GM23338 (cell line): ENCODE data around the gene TBCB. TPM values are rescaled to one million over a fixed set of nuclear protein-coding genes. Genes with fewer than 3 reads are reported as not detected.

Experiments
- ATAC-seq: fragments of 200-7000 bp; cut with Tn5 transposase; 3 replicates; pipeline ENCODE4 v1.9.1; 2020
- DNase-seq: peaks from one replicate; pipeline ENCODE4 v3.0.0-alpha.2; 2015; ENCODE audit warnings: low spot score
- H2AFZ ChIP-seq: fragments of 200-600 bp; sonication (generic); 2 replicates; pipeline ENCODE4 v1.8.0; 2016; ENCODE audit warnings: antibody characterized with exemption, mild to moderate bottlenecking, moderate library complexity
- H3F3A ChIP-seq: fragments of 200-600 bp; sonication (generic); replicated peaks from 2 replicates; pipeline ENCODE4 v1.8.0; 2017; ENCODE audit warnings: antibody characterized with exemption, mixed run types, low read depth
- H3K27ac ChIP-seq: fragments of 200-600 bp; sonication (generic); 2 replicates; pipeline ENCODE4 v1.6.1; 2016; ENCODE audit warnings: low read depth
- H3K27me3 ChIP-seq: fragments of 200-600 bp; sonication (generic); 2 replicates; pipeline ENCODE4 v1.8.0; 2016; ENCODE audit warnings: mild to moderate bottlenecking, mixed run types, moderate library complexity; ENCODE audit not compliant: insufficient read depth
- H3K36me3 ChIP-seq: fragments of 200-600 bp; sonication (generic); 2 replicates; pipeline ENCODE4 v1.8.0; 2016; ENCODE audit warnings: mild to moderate bottlenecking; ENCODE audit not compliant: insufficient read depth
- H3K4me1 ChIP-seq: fragments of 200-600 bp; sonication (generic); 2 replicates; pipeline ENCODE4 v1.8.0; 2016; ENCODE audit warnings: mild to moderate bottlenecking, moderate library complexity; ENCODE audit not compliant: insufficient read depth
- H3K4me2 ChIP-seq: fragments of 200-600 bp; sonication (generic); 2 replicates; pipeline ENCODE4 v1.7.1; 2017; ENCODE audit warnings: mixed run types
- H3K4me3 ChIP-seq: fragments of 200-600 bp; sonication (generic); 2 replicates; pipeline ENCODE4 v1.6.1; 2016; ENCODE audit warnings: mixed run types
- H3K79me2 ChIP-seq: fragments of 200-600 bp; sonication (generic); replicated peaks from 2 replicates; pipeline ENCODE4 v1.8.0; 2017; ENCODE audit warnings: mild to moderate bottlenecking; ENCODE audit not compliant: insufficient read depth
- H3K9me2 ChIP-seq: fragments of 200-600 bp; sonication (generic); 2 replicates; pipeline ENCODE4 v1.8.0; 2017; ENCODE audit not compliant: insufficient read depth
- H4K20me1 ChIP-seq: fragments of 200-600 bp; sonication (generic); replicated peaks from 2 replicates; pipeline ENCODE4 v1.8.0; 2017; ENCODE audit warnings: mild to moderate bottlenecking; ENCODE audit not compliant: insufficient read depth
- H3K27ac Mint-ChIP-seq: 2 replicates; pipeline ENCODE4 v1.8.0; 2020; ENCODE audit warnings: inconsistent platforms, mild to moderate bottlenecking, moderate library complexity, mixed read lengths
- H3K27me3 Mint-ChIP-seq: 3 replicates; pipeline ENCODE4 v1.8.0; 2022; ENCODE audit warnings: low read depth, mild to moderate bottlenecking, moderate library complexity, mixed read lengths, inconsistent platforms; ENCODE audit not compliant: insufficient read depth, poor library complexity
- H3K36me3 Mint-ChIP-seq: 3 replicates; pipeline ENCODE4 v1.8.0; 2021; ENCODE audit warnings: low read depth, mild to moderate bottlenecking, inconsistent platforms, moderate library complexity, mixed read lengths
- H3K4me1 Mint-ChIP-seq: 3 replicates; pipeline ENCODE4 v1.8.0; 2020; ENCODE audit warnings: mild to moderate bottlenecking, inconsistent platforms, mixed read lengths
- H3K4me3 Mint-ChIP-seq: 3 replicates; pipeline ENCODE4 v1.8.0; 2021; ENCODE audit warnings: moderate library complexity, mild to moderate bottlenecking, inconsistent platforms, mixed read lengths
- H3K9me3 Mint-ChIP-seq: 3 replicates; pipeline ENCODE4 v1.8.0; 2020; ENCODE audit warnings: moderate library complexity, mild to moderate bottlenecking, inconsistent platforms, mixed read lengths
- CREB1 ChIP-seq: fragments of 250-450 bp; sonication (Bioruptor Pico); IDR thresholded peaks from 2 replicates; pipeline ENCODE4 v1.5.0; 2020; ENCODE audit warnings: low read depth, mild to moderate bottlenecking, moderate library complexity
- ETS1 ChIP-seq: IDR thresholded peaks from 2 replicates; pipeline ENCODE4 v1.6.1; 2016; ENCODE audit warnings: antibody characterized with exemption
- EZH2 ChIP-seq: fragments of 200-600 bp; sonication (generic); IDR thresholded peaks from one replicate; pipeline ENCODE4 v1.8.0; 2017; ENCODE audit warnings: antibody characterized with exemption, mild to moderate bottlenecking, low read depth; ENCODE audit not compliant: unreplicated experiment
- EZH2phosphoT487 ChIP-seq: fragments of 200-600 bp; sonication (generic); IDR thresholded peaks from one replicate; pipeline ENCODE4 v1.8.1; 2018; ENCODE audit warnings: antibody characterized with exemption; ENCODE audit not compliant: unreplicated experiment
- JUNB ChIP-seq: IDR thresholded peaks from one replicate; pipeline ENCODE4 v1.6.1; 2016; ENCODE audit warnings: antibody characterized with exemption; ENCODE audit not compliant: unreplicated experiment
- NANOG ChIP-seq: IDR thresholded peaks from 2 replicates; pipeline ENCODE4 v1.6.1; 2016; ENCODE audit warnings: antibody characterized with exemption, borderline replicate concordance
- POLR2AphosphoS5 ChIP-seq: IDR thresholded peaks from 2 replicates; pipeline ENCODE4 v1.6.1; 2016; ENCODE audit warnings: antibody characterized with exemption, low read depth
- REST ChIP-seq: IDR thresholded peaks from one replicate; pipeline ENCODE4 v1.6.1; 2018; ENCODE audit warnings: antibody characterized with exemption; ENCODE audit not compliant: unreplicated experiment
- STAT1 ChIP-seq: IDR thresholded peaks from one replicate; pipeline ENCODE4 v1.6.1; 2016; ENCODE audit warnings: antibody characterized with exemption; ENCODE audit not compliant: unreplicated experiment
- ZNF114 ChIP-seq: fragments of 250-450 bp; sonication (Bioruptor Pico); IDR thresholded peaks from 2 replicates; pipeline ENCODE4 v1.5.0; 2020; ENCODE audit warnings: mild to moderate bottlenecking, moderate library complexity
- ZNF331 ChIP-seq: fragments of 250-450 bp; sonication (Bioruptor Pico); IDR thresholded peaks from 2 replicates; pipeline ENCODE4 v1.5.0; 2020; ENCODE audit warnings: low read depth, mild to moderate bottlenecking, moderate library complexity
- polyA plus RNA-seq: library from polyadenylated mRNA; unstranded; fragments of >200 nt; fragmentation: Nextera tagmentation; extraction: Ambion mirVana; gene quantifications from 2 replicates; pipeline ENCODE4 v1.2.1, GENCODE V29; 2016
- total RNA-seq: library from RNA; depleted of rRNA; stranded (reverse); fragments of >200 nt; shearing (Covaris generic); gene quantifications from 2 replicates; pipeline ENCODE4 v1.2.3, GENCODE V29; 2014
- TF ChIP-seq, protein P1 (sequence below), 2 experiments: fragments of 200-600 bp in 1 of 2; sonication (generic) in 1 of 2; conservative IDR thresholded peaks; 2 replicates each; pipeline versions ENCODE4 v1.5.1 to v1.6.1; 2016 to 2017; ENCODE audit warnings: antibody characterized with exemption in 2 of 2, low read depth in 2 of 2, mild to moderate bottlenecking in 2 of 2, moderate library complexity in 1 of 2
- TF ChIP-seq, protein P2 (sequence below): fragments of 250-450 bp; sonication (Bioruptor Pico); IDR thresholded peaks from 2 replicates; pipeline ENCODE4 v1.5.0; 2020; ENCODE audit warnings: mild to moderate bottlenecking, moderate library complexity

The TBCB gene
- total and polyA plus RNA-seq, 2 experiments from 2014 or later, result 275 to 290 TPM

- H3K79me2 ChIP-seq, result no peaks in the 10 kb centered on the region
- H4K20me1 ChIP-seq, result peaks cover 2% of the 10 kb centered on the region; the same call in 1 of the 2 replicates
- peaks cover 33% of the 10 kb centered on the region for H3K36me3 ChIP-seq
- no peak for ATAC-seq
- no peak overlapping the region for H3K4me3 ChIP-seq
- H3F3A ChIP-seq, result 0 out of 2 replicates have a peak, but pooled peaks cover under 1% of the 10 kb centered on the region
- Mint-ChIP-seq H3K36me3 (peaks cover 81% of the 10 kb centered on the region), H3K27me3 (peaks cover 8% of the 10 kb centered on the region), H3K4me3 (no peak overlapping the region), H3K9me3 (no peaks in the 10 kb centered on the region), H3K27ac (no peak overlapping the region), H3K4me1 (no peaks in the 10 kb centered on the region)
- no peaks in the 10 kb centered on the region for H3K27me3 ChIP-seq
- H3K9me2 ChIP-seq, result no peaks in the 10 kb centered on the region
- no peaks in the 10 kb centered on the region for H3K4me1 ChIP-seq
- no peak for TF ChIP-seq EZH2
- TF ChIP-seq POLR2AphosphoS5, result no peak
- TF ChIP-seq STAT1, result no peak
- no peak for TF ChIP-seq ZNF331 (CRISPR knock-in tag)
- TF ChIP-seq EZH2phosphoT487, result no peak
- TF ChIP-seq, protein P1, sequence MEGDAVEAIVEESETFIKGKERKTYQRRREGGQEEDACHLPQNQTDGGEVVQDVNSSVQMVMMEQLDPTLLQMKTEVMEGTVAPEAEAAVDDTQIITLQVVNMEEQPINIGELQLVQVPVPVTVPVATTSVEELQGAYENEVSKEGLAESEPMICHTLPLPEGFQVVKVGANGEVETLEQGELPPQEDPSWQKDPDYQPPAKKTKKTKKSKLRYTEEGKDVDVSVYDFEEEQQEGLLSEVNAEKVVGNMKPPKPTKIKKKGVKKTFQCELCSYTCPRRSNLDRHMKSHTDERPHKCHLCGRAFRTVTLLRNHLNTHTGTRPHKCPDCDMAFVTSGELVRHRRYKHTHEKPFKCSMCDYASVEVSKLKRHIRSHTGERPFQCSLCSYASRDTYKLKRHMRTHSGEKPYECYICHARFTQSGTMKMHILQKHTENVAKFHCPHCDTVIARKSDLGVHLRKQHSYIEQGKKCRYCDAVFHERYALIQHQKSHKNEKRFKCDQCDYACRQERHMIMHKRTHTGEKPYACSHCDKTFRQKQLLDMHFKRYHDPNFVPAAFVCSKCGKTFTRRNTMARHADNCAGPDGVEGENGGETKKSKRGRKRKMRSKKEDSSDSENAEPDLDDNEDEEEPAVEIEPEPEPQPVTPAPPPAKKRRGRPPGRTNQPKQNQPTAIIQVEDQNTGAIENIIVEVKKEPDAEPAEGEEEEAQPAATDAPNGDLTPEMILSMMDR (conservative IDR thresholded peaks at IDR 0.05; ENCODE audit: low read depth in 2 of 2), result no peak
- no peak for TF ChIP-seq ETS1
- TF ChIP-seq REST, result no peak
- no peak for TF ChIP-seq CREB1 (CRISPR knock-in tag)
- no peak for TF ChIP-seq JUNB
- TF ChIP-seq ZNF114 (CRISPR knock-in tag), result no peak
- TF ChIP-seq, protein P2, sequence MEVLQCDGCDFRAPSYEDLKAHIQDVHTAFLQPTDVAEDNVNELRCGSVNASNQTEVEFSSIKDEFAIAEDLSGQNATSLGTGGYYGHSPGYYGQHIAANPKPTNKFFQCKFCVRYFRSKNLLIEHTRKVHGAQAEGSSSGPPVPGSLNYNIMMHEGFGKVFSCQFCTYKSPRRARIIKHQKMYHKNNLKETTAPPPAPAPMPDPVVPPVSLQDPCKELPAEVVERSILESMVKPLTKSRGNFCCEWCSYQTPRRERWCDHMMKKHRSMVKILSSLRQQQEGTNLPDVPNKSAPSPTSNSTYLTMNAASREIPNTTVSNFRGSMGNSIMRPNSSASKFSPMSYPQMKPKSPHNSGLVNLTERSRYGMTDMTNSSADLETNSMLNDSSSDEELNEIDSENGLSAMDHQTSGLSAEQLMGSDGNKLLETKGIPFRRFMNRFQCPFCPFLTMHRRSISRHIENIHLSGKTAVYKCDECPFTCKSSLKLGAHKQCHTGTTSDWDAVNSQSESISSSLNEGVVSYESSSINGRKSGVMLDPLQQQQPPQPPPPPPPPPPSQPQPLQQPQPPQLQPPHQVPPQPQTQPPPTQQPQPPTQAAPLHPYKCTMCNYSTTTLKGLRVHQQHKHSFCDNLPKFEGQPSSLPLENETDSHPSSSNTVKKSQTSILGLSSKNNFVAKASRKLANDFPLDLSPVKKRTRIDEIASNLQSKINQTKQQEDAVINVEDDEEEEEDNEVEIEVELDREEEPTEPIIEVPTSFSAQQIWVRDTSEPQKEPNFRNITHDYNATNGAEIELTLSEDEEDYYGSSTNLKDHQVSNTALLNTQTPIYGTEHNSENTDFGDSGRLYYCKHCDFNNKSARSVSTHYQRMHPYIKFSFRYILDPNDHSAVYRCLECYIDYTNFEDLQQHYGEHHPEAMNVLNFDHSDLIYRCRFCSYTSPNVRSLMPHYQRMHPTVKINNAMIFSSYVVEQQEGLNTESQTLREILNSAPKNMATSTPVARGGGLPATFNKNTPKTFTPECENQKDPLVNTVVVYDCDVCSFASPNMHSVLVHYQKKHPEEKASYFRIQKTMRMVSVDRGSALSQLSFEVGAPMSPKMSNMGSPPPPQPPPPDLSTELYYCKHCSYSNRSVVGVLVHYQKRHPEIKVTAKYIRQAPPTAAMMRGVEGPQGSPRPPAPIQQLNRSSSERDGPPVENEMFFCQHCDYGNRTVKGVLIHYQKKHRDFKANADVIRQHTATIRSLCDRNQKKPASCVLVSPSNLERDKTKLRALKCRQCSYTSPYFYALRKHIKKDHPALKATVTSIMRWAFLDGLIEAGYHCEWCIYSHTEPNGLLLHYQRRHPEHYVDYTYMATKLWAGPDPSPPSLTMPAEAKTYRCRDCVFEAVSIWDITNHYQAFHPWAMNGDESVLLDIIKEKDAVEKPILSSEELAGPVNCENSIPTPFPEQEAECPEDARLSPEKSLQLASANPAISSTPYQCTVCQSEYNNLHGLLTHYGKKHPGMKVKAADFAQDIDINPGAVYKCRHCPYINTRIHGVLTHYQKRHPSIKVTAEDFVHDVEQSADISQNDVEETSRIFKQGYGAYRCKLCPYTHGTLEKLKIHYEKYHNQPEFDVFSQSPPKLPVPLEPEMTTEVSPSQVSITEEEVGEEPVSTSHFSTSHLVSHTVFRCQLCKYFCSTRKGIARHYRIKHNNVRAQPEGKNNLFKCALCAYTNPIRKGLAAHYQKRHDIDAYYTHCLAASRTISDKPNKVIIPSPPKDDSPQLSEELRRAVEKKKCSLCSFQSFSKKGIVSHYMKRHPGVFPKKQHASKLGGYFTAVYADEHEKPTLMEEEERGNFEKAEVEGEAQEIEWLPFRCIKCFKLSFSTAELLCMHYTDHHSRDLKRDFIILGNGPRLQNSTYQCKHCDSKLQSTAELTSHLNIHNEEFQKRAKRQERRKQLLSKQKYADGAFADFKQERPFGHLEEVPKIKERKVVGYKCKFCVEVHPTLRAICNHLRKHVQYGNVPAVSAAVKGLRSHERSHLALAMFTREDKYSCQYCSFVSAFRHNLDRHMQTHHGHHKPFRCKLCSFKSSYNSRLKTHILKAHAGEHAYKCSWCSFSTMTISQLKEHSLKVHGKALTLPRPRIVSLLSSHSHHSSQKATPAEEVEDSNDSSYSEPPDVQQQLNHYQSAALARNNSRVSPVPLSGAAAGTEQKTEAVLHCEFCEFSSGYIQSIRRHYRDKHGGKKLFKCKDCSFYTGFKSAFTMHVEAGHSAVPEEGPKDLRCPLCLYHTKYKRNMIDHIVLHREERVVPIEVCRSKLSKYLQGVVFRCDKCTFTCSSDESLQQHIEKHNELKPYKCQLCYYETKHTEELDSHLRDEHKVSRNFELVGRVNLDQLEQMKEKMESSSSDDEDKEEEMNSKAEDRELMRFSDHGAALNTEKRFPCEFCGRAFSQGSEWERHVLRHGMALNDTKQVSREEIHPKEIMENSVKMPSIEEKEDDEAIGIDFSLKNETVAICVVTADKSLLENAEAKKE (CRISPR knock-in tag), result no peak
- no peak for TF ChIP-seq NANOG
- no peak overlapping the region for H3K4me2 ChIP-seq
- no peak overlapping the region for H3K27ac ChIP-seq
- DNase-seq, result no peak
- H2AFZ ChIP-seq, result no peak overlapping the region
Measured at GRCh38 chr19:36086326-36086725, 28.9 kb upstream of the TBCB start.
